GM18507 (cell line): ENCODE measurements around the gene CACNG4.
A peak's percentile ranks its signal among the peaks of the same experiment; 100 is the strongest.

Experiments used
- DNase-seq: peaks from one replicate; pipeline ENCODE4 v3.0.0; 2011; ENCODE audit warnings: low read depth; ENCODE audit not compliant: insufficient read length; ENCODE audit errors: extremely low spot score
- FAIRE-seq: peaks from 2 replicates; lab custom pipeline; 2011; peaks lifted over from hg19 to GRCh38; lab: Jason Lieb, UNC

CACNG4 gene

GRCh38 chr17:67004181-67004580, 39.7 kb downstream of the CACNG4 start:
- DNase-seq = no peak

GRCh38 chr17:67007266-67007665, 42.8 kb downstream of the CACNG4 start:
- DNase-seq (no peak), FAIRE-seq (no peak)

More at GRCh38 chr17:67004181-67004580, 39.7 kb downstream of the CACNG4 start:
- FAIRE-seq = no peak

GRCh38 chr17:67008101-67008500, 43.6 kb downstream of the CACNG4 start:
- FAIRE-seq (no peak), DNase-seq (no peak)

- DNase-seq = no peak
- FAIRE-seq = no peak
Measured at GRCh38 chr17:67011527-67012175, 47.1 kb downstream of the CACNG4 start.

GRCh38 chr17:67013891-67014290, 49.4 kb downstream of the CACNG4 start:
- no peak for FAIRE-seq

GRCh38 chr17:67015001-67015400, 50.5 kb downstream of the CACNG4 start:
- no peak for FAIRE-seq

More at GRCh38 chr17:67013891-67014290, 49.4 kb downstream of the CACNG4 start:
- no peak for DNase-seq

GRCh38 chr17:67016039-67016762, 51.7 kb downstream of the CACNG4 start:
- DNase-seq (no peak), FAIRE-seq (no peak)

More at GRCh38 chr17:67015001-67015400, 50.5 kb downstream of the CACNG4 start:
- DNase-seq = no peak

- FAIRE-seq (no peak), DNase-seq (no peak)
Measured at GRCh38 chr17:67017910-67018309, 53.4 kb downstream of the CACNG4 start.

- DNase-seq = no peak
- FAIRE-seq = no peak
Measured at GRCh38 chr17:67018471-67019434, 54.2 kb downstream of the CACNG4 start.

GRCh38 chr17:67019809-67020208, 55.3 kb downstream of the CACNG4 start:
- DNase-seq = no peak
- no peak for FAIRE-seq

- DNase-seq = no peak
- FAIRE-seq = no peak
Measured at GRCh38 chr17:67020293-67020766, 55.8 kb downstream of the CACNG4 start.

- DNase-seq (no peak), FAIRE-seq (no peak)
Measured at GRCh38 chr17:67021196-67021595, 56.7 kb downstream of the CACNG4 start.

GRCh38 chr17:67021743-67022450, 57.4 kb downstream of the CACNG4 start:
- FAIRE-seq (no peak), DNase-seq (no peak)

- no peak for FAIRE-seq
- DNase-seq = no peak
Measured at GRCh38 chr17:67022451-67022810, 57.9 kb downstream of the CACNG4 start.

GRCh38 chr17:67024736-67025135, 60.2 kb downstream of the CACNG4 start:
- FAIRE-seq (no peak), DNase-seq (no peak)

GRCh38 chr17:67025216-67025792, 60.8 kb downstream of the CACNG4 start:
- no peak for DNase-seq
- no peak for FAIRE-seq

GRCh38 chr17:67026341-67026740, 61.8 kb downstream of the CACNG4 start:
- DNase-seq (no peak), FAIRE-seq (peak; percentile 9)

- FAIRE-seq (no peak), DNase-seq (no peak)
Measured at GRCh38 chr17:67027031-67027628, 62.6 kb downstream of the CACNG4 start.

- no peak for FAIRE-seq
- DNase-seq = no peak
Measured at GRCh38 chr17:67030641-67031040, 66.1 kb downstream of the CACNG4 start.
